ENCODE results near the gene TRIM59.

Gene TRIM59

DNA sequence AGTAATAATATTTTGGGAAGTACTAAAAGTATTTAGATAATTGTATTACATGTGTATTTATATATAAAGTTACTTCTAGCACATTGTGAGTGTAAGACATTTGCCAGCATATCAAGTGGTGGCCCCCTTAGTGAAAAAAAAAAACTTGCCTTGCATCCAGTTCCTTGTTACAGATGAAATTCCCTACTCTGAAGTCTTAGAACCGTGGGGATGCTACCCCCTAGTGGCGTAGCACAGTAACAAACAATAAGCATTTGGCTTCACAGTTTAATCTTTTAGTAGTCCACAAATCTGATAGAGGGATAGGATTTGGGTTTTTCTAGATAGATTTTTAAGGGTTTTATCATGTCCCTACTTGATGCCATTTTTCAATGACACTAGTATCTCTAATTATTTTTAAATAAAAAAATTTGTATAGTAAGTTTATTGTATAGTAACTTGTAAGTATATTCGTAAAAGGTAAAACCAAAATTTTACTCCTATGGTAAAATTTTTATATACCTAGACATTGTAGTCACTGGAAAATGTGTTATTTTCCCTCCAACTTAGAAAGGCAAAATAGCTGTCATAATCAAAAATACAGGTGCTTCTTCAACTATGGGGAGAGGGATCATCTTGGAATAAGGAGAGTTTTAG is 35.9 kb downstream of the TRIM59 start:
- TF ChIP-seq, protein P1, sequence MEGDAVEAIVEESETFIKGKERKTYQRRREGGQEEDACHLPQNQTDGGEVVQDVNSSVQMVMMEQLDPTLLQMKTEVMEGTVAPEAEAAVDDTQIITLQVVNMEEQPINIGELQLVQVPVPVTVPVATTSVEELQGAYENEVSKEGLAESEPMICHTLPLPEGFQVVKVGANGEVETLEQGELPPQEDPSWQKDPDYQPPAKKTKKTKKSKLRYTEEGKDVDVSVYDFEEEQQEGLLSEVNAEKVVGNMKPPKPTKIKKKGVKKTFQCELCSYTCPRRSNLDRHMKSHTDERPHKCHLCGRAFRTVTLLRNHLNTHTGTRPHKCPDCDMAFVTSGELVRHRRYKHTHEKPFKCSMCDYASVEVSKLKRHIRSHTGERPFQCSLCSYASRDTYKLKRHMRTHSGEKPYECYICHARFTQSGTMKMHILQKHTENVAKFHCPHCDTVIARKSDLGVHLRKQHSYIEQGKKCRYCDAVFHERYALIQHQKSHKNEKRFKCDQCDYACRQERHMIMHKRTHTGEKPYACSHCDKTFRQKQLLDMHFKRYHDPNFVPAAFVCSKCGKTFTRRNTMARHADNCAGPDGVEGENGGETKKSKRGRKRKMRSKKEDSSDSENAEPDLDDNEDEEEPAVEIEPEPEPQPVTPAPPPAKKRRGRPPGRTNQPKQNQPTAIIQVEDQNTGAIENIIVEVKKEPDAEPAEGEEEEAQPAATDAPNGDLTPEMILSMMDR (IDR thresholded peaks at IDR 0.05; ENCODE audit: low read length, missing control alignments): peak; percentile 88
- DNase-seq (ENCODE audit: low read depth): peak; percentile 90
- no peak overlapping the region for H3K4me3 ChIP-seq (replicated peaks; ENCODE audit: low read depth, low read length)

DNA sequence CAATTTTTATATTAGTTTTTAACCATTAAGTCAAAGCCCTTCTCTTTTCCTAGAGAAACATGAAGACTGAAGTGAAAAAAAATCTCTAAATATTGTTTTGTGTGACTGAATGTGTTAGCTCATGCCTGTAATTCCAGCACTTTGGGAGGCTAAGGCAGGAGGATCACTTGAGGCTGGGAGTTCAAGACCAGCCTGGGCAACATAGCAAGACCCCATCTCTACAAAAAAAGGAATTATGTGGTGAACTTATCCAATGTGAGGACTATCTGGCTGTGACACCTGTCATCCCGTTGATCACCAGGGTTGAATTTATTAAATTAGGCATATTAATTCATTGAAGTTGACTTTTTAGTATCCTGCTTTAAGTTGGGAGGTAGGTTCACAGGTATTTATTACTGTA is 37.1 kb downstream of the TRIM59 start:
- DNase-seq (ENCODE audit: low read depth): no peak
- TF ChIP-seq, protein P1 (IDR thresholded peaks at IDR 0.05; ENCODE audit: low read length, missing control alignments): no peak
- no peak overlapping the region for H3K4me3 ChIP-seq (replicated peaks; ENCODE audit: low read depth, low read length)

DNA sequence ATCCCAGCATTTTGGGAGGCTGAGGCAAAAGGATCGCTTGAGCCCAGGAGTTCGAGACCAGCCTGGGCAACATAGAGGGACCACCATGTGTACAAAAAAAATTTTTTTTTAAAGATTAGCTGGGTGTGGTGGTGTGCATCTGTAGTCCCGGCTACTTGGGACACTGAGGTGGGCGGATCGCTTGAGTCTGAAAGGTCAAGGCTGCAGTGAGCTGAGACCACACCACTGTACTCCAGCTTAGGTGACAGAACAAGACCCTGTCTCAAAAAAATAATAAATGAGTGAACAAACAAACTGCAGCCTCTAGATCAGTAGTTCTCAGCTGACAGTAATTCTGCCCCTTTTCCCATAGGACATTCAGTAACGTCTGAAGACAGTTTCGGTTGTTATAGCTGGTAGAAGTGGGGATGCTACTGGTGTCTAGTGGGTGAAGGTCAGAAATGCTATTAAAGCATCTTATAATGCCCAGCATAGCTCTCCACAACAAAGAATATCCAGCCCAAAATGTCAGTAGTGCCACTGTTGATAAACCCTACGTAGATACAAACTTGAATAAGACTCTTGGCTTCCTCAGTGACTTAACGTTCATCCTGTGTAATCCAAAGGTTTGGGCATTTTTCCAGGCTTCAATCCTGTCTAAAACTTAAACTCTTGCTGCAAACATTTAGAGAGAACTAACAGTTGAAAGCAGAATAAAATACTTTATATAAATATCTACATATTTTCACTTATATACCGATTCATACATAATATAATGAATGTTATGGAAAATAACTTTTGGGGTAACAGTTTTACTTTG is 39.6 kb downstream of the TRIM59 start:
- H3K4me3 ChIP-seq (replicated peaks; ENCODE audit: low read depth, low read length): no peak overlapping the region
- peak; percentile 51 for DNase-seq (ENCODE audit: low read depth)
- TF ChIP-seq, protein P1 (IDR thresholded peaks at IDR 0.05; ENCODE audit: low read length, missing control alignments): no peak

DNA sequence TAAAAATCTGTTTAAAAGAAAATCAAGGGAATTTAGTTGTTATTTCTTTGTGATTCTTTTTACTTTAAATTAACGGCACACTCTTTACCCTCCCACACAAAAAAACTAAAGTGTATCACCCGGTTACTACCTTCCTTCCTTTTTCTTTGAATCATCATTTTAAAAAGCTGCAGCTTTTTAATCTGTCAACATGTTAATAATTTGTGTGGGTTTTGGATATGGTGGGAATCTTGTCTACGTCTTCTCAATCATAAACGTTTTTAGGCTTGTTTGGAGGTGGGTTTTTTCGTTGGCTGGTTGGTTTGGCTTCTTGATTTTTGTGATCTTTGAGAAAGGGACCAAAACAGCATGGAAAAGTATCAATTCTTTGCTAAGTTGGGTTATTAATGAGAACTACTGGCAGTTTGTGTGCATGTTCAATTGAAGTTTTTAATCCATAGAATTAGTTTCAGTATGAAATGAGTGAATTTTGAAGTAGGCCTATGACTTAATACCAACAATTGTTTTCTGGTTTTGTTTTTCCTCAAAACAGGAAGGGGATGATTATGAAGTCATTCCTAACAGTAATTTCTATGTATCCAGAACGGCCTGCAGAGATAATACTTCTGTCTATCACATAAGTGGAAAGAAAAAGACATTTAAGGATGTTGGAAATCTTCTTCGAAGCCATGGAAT is 45.7 kb downstream of the TRIM59 start:
- TF ChIP-seq, protein P1 (IDR thresholded peaks at IDR 0.05; ENCODE audit: low read length, missing control alignments): no peak
- DNase-seq (ENCODE audit: low read depth): peak; percentile 58
- H3K4me3 ChIP-seq (replicated peaks; ENCODE audit: low read depth, low read length): peak overlapping the region; percentile 96

DNA sequence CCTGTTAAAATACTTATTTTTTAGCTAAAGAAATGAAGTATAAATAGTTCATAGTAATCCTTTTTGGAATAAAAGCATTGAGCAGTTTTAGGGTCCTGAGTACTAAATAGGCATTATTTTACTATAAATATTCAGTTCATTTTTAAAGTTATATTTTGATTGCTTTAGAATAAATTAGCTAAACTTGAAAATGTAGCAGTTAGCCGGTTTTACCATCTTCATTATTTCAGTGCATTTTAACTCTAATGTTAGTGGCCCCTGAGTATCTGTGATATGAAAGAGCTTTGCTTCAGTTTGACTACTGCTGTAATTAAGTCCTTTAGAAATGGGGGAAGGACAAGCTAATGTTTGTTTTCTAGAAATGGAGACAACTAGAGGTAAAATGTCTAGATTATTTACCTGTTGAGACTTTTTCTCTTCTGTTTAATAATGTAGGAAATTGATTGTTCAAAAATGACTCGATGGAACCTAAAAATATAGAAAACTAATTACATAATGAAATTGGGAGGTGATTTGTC is 46.5 kb downstream of the TRIM59 start:
- TF ChIP-seq, protein P1 (IDR thresholded peaks at IDR 0.05; ENCODE audit: low read length, missing control alignments): no peak
- H3K4me3 ChIP-seq (replicated peaks; ENCODE audit: low read depth, low read length): peak overlapping the region; percentile 96
- DNase-seq (ENCODE audit: low read depth): peak; percentile 36

DNA sequence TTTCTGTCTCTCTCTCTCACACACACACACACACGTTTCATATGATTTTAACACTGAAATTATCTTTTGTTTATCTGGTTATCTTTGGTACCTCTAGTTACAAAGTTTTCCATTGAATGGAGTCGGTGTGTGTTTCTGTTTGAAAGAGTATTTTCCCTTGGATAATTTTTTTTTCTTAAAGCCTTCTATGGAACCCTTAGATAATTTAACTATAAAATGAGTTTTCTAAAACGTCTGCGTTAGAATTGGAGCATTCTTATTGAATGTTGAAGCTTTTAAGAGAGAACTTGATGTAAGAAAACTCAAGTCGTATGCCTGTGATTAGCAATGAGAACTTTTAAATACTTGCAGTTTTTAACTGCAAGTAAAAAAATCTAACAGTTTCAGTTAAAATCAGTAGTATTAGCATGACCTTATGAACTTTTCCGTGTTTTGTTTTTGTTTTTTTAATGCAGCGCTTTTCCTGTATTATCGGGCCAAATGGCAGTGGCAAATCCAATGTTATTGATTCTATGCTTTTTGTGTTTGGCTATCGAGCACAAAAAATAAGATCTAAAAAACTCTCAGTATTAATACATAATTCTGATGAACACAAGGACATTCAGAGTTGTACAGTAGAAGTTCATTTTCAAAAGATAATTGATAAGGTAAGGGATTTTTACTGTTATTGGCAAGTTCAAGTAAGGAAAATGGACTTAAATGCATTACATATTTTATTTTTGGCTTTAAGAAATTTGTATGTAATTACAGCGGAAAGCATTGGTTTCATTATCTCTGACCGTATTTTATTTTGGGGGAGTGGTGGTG is 47.2 kb downstream of the TRIM59 start:
- TF ChIP-seq, protein P1 (IDR thresholded peaks at IDR 0.05; ENCODE audit: low read length, missing control alignments): no peak
- peak overlapping the region; percentile 96 for H3K4me3 ChIP-seq (replicated peaks; ENCODE audit: low read depth, low read length)
- DNase-seq (ENCODE audit: low read depth): peak; percentile 29
